Adrenal gland (tissue), 12 donors: ENCODE data around the gene TBC1D22A. TPM values are rescaled to one million over a fixed set of nuclear protein-coding genes. Genes with fewer than 3 reads are reported as not detected.

Source experiments
- DNase-seq, 7 donors: peaks; one replicate each; pipeline ENCODE4 v3.0.0-alpha.2; 2019 to 2020
- H3K27ac ChIP-seq, 5 donors: fragments of 200-600 bp; sonication (generic) in 4 of 5; 1 replicate in 3 of 5; 2 replicates in 2 of 5; pipeline versions ENCODE4 v1.5.1 to v1.8.0; 2016 to 2020; ENCODE audit warnings: mild to moderate bottlenecking in 1 of 5
- H3K27me3 ChIP-seq: fragments of 200-600 bp; 2 replicates; pipeline ENCODE4 v1.8.0; 2021
- H3K36me3 ChIP-seq, 2 donors: fragments of 200-600 bp; replicated peaks in 1 of 2; 1 replicate in 1 of 2; 2 replicates in 1 of 2; pipeline versions ENCODE4 v1.5.1 to v1.8.0; 2018 to 2022
- H3K4me1 ChIP-seq, 2 donors: fragments of 200-600 bp; replicated peaks in 1 of 2; 1 replicate in 1 of 2; 2 replicates in 1 of 2; pipeline versions ENCODE4 v1.5.1 to v1.8.0; 2018 to 2021
- H3K4me3 ChIP-seq, 4 donors: fragments of 200-600 bp; sonication (generic) in 3 of 4; one replicate each; pipeline ENCODE4 v1.5.1; 2016 to 2018
- H3K9me3 ChIP-seq, 3 donors: fragments of 200-600 bp; sonication (generic) in 1 of 3; replicated peaks in 1 of 3; 1 replicate in 2 of 3; 2 replicates in 1 of 3; pipeline versions ENCODE4 v1.5.1 to v1.8.0; 2016 to 2021
- CTCF ChIP-seq, 6 experiments: fragments of 450-650 bp in 4 of 6; fragments of 200-600 bp in 2 of 6; sonication (generic) in 1 of 6; IDR thresholded peaks; 1 replicate in 5 of 6; 2 replicates in 1 of 6; pipeline versions ENCODE4 v1.5.1 to v1.8.0; 2016 to 2021; ENCODE audit warnings: antibody characterized with exemption in 6 of 6, mild to moderate bottlenecking in 2 of 6, moderate library complexity in 1 of 6
- POLR2A ChIP-seq, 2 donors: fragments of 450-650 bp; IDR thresholded peaks; one replicate each; pipeline ENCODE4 v1.6.1; 2017; ENCODE audit warnings: antibody characterized with exemption in 2 of 2, mild to moderate bottlenecking in 2 of 2, moderate library complexity in 1 of 2
- WGBS, 4 donors: extraction: QIAGEN DNeasy Blood & Tissue Kit in 2 of 4; methylation state at CpG; one replicate each; pipeline versions ENCODE4 v1.1.5 to v1.1.7; 2013 to 2017; 5-methylcytosine and 5-hydroxymethylcytosine counted together
- intact Hi-C, 2 donors: fragments of 100-400 bp; cut with DNase I; formaldehyde crosslinking; loops; one replicate each; pipeline versions ENCODE4 v1.14.1 to v1.15.0; 2022 to 2023
- polyA plus RNA-seq, 3 donors: library from polyadenylated mRNA; stranded (reverse); fragments of 200-250 nt in 2 of 3; fragments of 350-450 nt in 1 of 3; fragmentation: Illumina TruSeq in 1 of 3; extraction: RNeasy Lipid Tissue Mini Kit (QIAGEN cat#74804) in 1 of 3; gene quantifications; one replicate each; pipeline ENCODE4 v1.2.3, GENCODE V29; 2013 to 2014
- total RNA-seq, 9 donors: library from RNA; depleted of rRNA in 4 of 9; stranded (reverse); fragments of >200 nt in 4 of 9; fragments of 120-200 nt in 1 of 9; fragmentation: NEBNext Ultra II Directional in 1 of 9; extraction: Animal tissue kit (Norgen Biotek cat#: 25700) in 1 of 9; gene quantifications; one replicate each; pipeline versions ENCODE4 v1.1.0 to v1.2.4, GENCODE V29; 2013 to 2023
- donor health status: healthy with polysubstance abuse.
- donor health status: Bipolar disorder and iron deficiency.
- donor health status: DM: yes; HTN: yes; CAD: no.
- donor health status: DM: no; HTN: no; CAD: no.
- donor health status: DM: no; HTN: no; CAD: no.
- donor health status: DM: yes; HTN: yes; CAD: no.

The TBC1D22A gene
- total and polyA plus RNA-seq, 12 donors: 11.5 to 44.2 (median 28.1) TPM

GRCh38 chr22:47080100-47080499 lies 317.6 kb downstream of the TBC1D22A start:
- DNase-seq: no peak
- Histone ChIP-seq H3K4me3 (no peak overlapping the region), H3K27ac (no peak overlapping the region), H3K36me3 (no peaks in the 10 kb centered on the region), H3K27me3 (no peaks in the 10 kb centered on the region), H3K9me3 (no peaks in the 10 kb centered on the region), H3K4me1 (no peaks in the 10 kb centered on the region)
- intact Hi-C loops: no loop called here
- TF ChIP-seq CTCF (IDR thresholded peaks at IDR 0.05): no peak
- WGBS, 4 donors: 60 to 97% (median 69%) methylated on average over 3 of the region's 3 CpGs

GRCh38 chr22:47082505-47082904 lies 320.1 kb downstream of the TBC1D22A start:
- DNase-seq: no peak
- WGBS, 4 donors: 94 to 100% (median 96%) methylated on average over 1 of the region's 1 CpG
- Histone ChIP-seq H3K4me3 (no peak overlapping the region), H3K27ac (no peak overlapping the region), H3K36me3 (no peaks in the 10 kb centered on the region), H3K9me3 (no peaks in the 10 kb centered on the region), H3K27me3 (no peaks in the 10 kb centered on the region), H3K4me1 (no peaks in the 10 kb centered on the region)
- no peak for TF ChIP-seq POLR2A (IDR thresholded peaks at IDR 0.05)
- no peak for TF ChIP-seq CTCF (IDR thresholded peaks at IDR 0.05)
- intact Hi-C loops: no loop called here

GRCh38 chr22:47083379-47083986 lies 321.0 kb downstream of the TBC1D22A start:
- DNase-seq: peak in 1 of 7 donors; percentile 13
- H3K4me3 ChIP-seq: no peak overlapping the region
- no peaks in the 10 kb centered on the region for H3K4me1 ChIP-seq
- H3K27ac ChIP-seq: no peak overlapping the region
- intact Hi-C loops: no loop called here
- H3K9me3 ChIP-seq: no peaks in the 10 kb centered on the region
- H3K27me3 ChIP-seq: no peaks in the 10 kb centered on the region
- no peaks in the 10 kb centered on the region for H3K36me3 ChIP-seq
- TF ChIP-seq POLR2A (IDR thresholded peaks at IDR 0.05): no peak
- TF ChIP-seq CTCF (IDR thresholded peaks at IDR 0.05): no peak
- 92 to 95% (median 93%) methylated on average over 14 of the region's 14 CpGs for WGBS, 4 donors

- H3K27ac ChIP-seq: no peak overlapping the region
- no peaks in the 10 kb centered on the region for H3K4me1 ChIP-seq
- no peak for TF ChIP-seq POLR2A (IDR thresholded peaks at IDR 0.05)
- TF ChIP-seq CTCF (IDR thresholded peaks at IDR 0.05): no peak
- intact Hi-C loops: no loop called here
- WGBS, 4 donors: 76 to 89% (median 86%) methylated on average over 8 to 12 of the region's 12 CpGs
- no peaks in the 10 kb centered on the region for H3K9me3 ChIP-seq
- no peaks in the 10 kb centered on the region for H3K36me3 ChIP-seq
- DNase-seq: peak in 1 of 7 donors; percentile 30
- no peak overlapping the region for H3K4me3 ChIP-seq
- H3K27me3 ChIP-seq: no peaks in the 10 kb centered on the region
Measured at GRCh38 chr22:47084226-47084625, 321.8 kb downstream of the TBC1D22A start.
